Measurements from ENCODE around the gene GPR87.

Gene GPR87

GRCh38 chr3:151316267-151316991 lies at the start of gene GPR87:
TSS of gene GPR87 (minus strand) at chr3:151316820. CDS start at chr3:151300100, 16,720 bp downstream.
- no peak for TF ChIP-seq POU6F1 (CRISPR knock-in tag; IDR thresholded peaks at IDR 0.05; ENCODE audit: borderline replicate concordance, low read depth)
- TF ChIP-seq ZNF70 (CRISPR knock-in tag; IDR thresholded peaks at IDR 0.05): no peak
- no peak for TF ChIP-seq ZNF565 (CRISPR knock-in tag; conservative IDR thresholded peaks at IDR 0.05; ENCODE audit: low read depth)
- no peak for TF ChIP-seq ZC3H10 (CRISPR knock-in tag; IDR thresholded peaks at IDR 0.05)
- TF ChIP-seq RARB (CRISPR knock-in tag; IDR thresholded peaks at IDR 0.05): no peak
- TF ChIP-seq PPARA (CRISPR knock-in tag; IDR thresholded peaks at IDR 0.05; ENCODE audit: borderline replicate concordance): no peak
- TF ChIP-seq, protein P1, sequence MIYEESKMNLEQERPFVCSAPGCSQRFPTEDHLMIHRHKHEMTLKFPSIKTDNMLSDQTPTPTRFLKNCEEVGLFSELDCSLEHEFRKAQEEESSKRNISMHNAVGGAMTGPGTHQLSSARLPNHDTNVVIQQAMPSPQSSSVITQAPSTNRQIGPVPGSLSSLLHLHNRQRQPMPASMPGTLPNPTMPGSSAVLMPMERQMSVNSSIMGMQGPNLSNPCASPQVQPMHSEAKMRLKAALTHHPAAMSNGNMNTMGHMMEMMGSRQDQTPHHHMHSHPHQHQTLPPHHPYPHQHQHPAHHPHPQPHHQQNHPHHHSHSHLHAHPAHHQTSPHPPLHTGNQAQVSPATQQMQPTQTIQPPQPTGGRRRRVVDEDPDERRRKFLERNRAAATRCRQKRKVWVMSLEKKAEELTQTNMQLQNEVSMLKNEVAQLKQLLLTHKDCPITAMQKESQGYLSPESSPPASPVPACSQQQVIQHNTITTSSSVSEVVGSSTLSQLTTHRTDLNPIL (CRISPR knock-in tag; IDR thresholded peaks at IDR 0.05; ENCODE audit: low read depth): no peak
- TF ChIP-seq BACH2 (CRISPR knock-in tag; IDR thresholded peaks at IDR 0.05; ENCODE audit: borderline replicate concordance): no peak
- TF ChIP-seq TOX (CRISPR knock-in tag; IDR thresholded peaks at IDR 0.05; ENCODE audit: borderline replicate concordance): no peak
- no peak for TF ChIP-seq GLIS3 (CRISPR knock-in tag; IDR thresholded peaks at IDR 0.05)
- TF ChIP-seq CSDC2 (CRISPR knock-in tag; IDR thresholded peaks at IDR 0.05): no peak
- TF ChIP-seq SNAI2 (CRISPR knock-in tag; IDR thresholded peaks at IDR 0.05): no peak
- no peak for TF ChIP-seq ARNTL (CRISPR knock-in tag; IDR thresholded peaks at IDR 0.05; ENCODE audit: borderline replicate concordance, low read depth)
- TF ChIP-seq, protein P2, sequence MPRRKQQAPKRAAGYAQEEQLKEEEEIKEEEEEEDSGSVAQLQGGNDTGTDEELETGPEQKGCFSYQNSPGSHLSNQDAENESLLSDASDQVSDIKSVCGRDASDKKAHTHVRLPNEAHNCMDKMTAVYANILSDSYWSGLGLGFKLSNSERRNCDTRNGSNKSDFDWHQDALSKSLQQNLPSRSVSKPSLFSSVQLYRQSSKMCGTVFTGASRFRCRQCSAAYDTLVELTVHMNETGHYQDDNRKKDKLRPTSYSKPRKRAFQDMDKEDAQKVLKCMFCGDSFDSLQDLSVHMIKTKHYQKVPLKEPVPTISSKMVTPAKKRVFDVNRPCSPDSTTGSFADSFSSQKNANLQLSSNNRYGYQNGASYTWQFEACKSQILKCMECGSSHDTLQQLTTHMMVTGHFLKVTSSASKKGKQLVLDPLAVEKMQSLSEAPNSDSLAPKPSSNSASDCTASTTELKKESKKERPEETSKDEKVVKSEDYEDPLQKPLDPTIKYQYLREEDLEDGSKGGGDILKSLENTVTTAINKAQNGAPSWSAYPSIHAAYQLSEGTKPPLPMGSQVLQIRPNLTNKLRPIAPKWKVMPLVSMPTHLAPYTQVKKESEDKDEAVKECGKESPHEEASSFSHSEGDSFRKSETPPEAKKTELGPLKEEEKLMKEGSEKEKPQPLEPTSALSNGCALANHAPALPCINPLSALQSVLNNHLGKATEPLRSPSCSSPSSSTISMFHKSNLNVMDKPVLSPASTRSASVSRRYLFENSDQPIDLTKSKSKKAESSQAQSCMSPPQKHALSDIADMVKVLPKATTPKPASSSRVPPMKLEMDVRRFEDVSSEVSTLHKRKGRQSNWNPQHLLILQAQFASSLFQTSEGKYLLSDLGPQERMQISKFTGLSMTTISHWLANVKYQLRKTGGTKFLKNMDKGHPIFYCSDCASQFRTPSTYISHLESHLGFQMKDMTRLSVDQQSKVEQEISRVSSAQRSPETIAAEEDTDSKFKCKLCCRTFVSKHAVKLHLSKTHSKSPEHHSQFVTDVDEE (CRISPR knock-in tag; IDR thresholded peaks at IDR 0.05): no peak
- TF ChIP-seq, protein P3, sequence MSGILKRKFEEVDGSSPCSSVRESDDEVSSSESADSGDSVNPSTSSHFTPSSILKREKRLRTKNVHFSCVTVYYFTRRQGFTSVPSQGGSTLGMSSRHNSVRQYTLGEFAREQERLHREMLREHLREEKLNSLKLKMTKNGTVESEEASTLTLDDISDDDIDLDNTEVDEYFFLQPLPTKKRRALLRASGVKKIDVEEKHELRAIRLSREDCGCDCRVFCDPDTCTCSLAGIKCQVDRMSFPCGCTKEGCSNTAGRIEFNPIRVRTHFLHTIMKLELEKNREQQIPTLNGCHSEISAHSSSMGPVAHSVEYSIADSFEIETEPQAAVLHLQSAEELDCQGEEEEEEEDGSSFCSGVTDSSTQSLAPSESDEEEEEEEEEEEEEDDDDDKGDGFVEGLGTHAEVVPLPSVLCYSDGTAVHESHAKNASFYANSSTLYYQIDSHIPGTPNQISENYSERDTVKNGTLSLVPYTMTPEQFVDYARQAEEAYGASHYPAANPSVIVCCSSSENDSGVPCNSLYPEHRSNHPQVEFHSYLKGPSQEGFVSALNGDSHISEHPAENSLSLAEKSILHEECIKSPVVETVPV (CRISPR knock-in tag; IDR thresholded peaks at IDR 0.05): no peak
- no peak for TF ChIP-seq ZFP3 (CRISPR knock-in tag; IDR thresholded peaks at IDR 0.05)
- TF ChIP-seq PATZ1 (CRISPR knock-in tag; IDR thresholded peaks at IDR 0.05; ENCODE audit: borderline replicate concordance): no peak
- TF ChIP-seq ESRRG (CRISPR knock-in tag; IDR thresholded peaks at IDR 0.05): no peak
- no peak for ATAC-seq

- ATAC-seq: no peak
- TF ChIP-seq PPARA (CRISPR knock-in tag; IDR thresholded peaks at IDR 0.05; ENCODE audit: borderline replicate concordance): no peak
- no peak for TF ChIP-seq GLIS3 (CRISPR knock-in tag; IDR thresholded peaks at IDR 0.05)
- TF ChIP-seq BACH2 (CRISPR knock-in tag; IDR thresholded peaks at IDR 0.05; ENCODE audit: borderline replicate concordance): no peak
- no peak for TF ChIP-seq ESRRG (CRISPR knock-in tag; IDR thresholded peaks at IDR 0.05)
- no peak for TF ChIP-seq SNAI2 (CRISPR knock-in tag; IDR thresholded peaks at IDR 0.05)
- TF ChIP-seq TOX (CRISPR knock-in tag; IDR thresholded peaks at IDR 0.05; ENCODE audit: borderline replicate concordance): no peak
- no peak for TF ChIP-seq PATZ1 (CRISPR knock-in tag; IDR thresholded peaks at IDR 0.05; ENCODE audit: borderline replicate concordance)
- no peak for TF ChIP-seq CSDC2 (CRISPR knock-in tag; IDR thresholded peaks at IDR 0.05)
- TF ChIP-seq, protein P1 (CRISPR knock-in tag; IDR thresholded peaks at IDR 0.05; ENCODE audit: low read depth): no peak
- TF ChIP-seq ZC3H10 (CRISPR knock-in tag; IDR thresholded peaks at IDR 0.05): no peak
- no peak for TF ChIP-seq ZNF70 (CRISPR knock-in tag; IDR thresholded peaks at IDR 0.05)
- TF ChIP-seq, protein P2 (CRISPR knock-in tag; IDR thresholded peaks at IDR 0.05): no peak
- no peak for TF ChIP-seq ZNF565 (CRISPR knock-in tag; conservative IDR thresholded peaks at IDR 0.05; ENCODE audit: low read depth)
- no peak for TF ChIP-seq POU6F1 (CRISPR knock-in tag; IDR thresholded peaks at IDR 0.05; ENCODE audit: borderline replicate concordance, low read depth)
- TF ChIP-seq ARNTL (CRISPR knock-in tag; IDR thresholded peaks at IDR 0.05; ENCODE audit: borderline replicate concordance, low read depth): no peak
These were observed 46.1 kb upstream of the GPR87 start for GRCh38 chr3:151362751-151363174.
